ENCODE data around the gene OARD1.

The OARD1 gene

GRCh38 chr6:41047745-41048732 is 24.1 kb downstream of the OARD1 start:
- no peak for DNase-seq (ENCODE audit: low spot score)

GRCh38 chr6:41047306-41047705 is 24.9 kb downstream of the OARD1 start:
- DNase-seq (ENCODE audit: low spot score): no peak

- no peak for DNase-seq (ENCODE audit: low spot score)
These were observed 26.1 kb downstream of the OARD1 start for GRCh38 chr6:41046084-41046483.

- no peak for DNase-seq (ENCODE audit: low spot score)
These were observed 26.5 kb downstream of the OARD1 start for GRCh38 chr6:41045664-41046063.

- no peak for DNase-seq (ENCODE audit: low spot score)
These were observed 29.0 kb downstream of the OARD1 start for GRCh38 chr6:41043151-41043550.

GRCh38 chr6:41042226-41043055 is 29.7 kb downstream of the OARD1 start, which contains the start of gene TSPO2:
TSS of gene TSPO2 (plus strand) at chr6:41042467. CDS start at chr6:41042986, 519 bp downstream.
- DNase-seq (ENCODE audit: low spot score): no peak

- no peak for DNase-seq (ENCODE audit: low spot score)
These were observed 31.1 kb downstream of the OARD1 start for GRCh38 chr6:41040940-41041536.

GRCh38 chr6:41040101-41040939 is 31.8 kb downstream of the OARD1 start:
- no peak for DNase-seq (ENCODE audit: low spot score)

GRCh38 chr6:41039060-41039998 is 32.8 kb downstream of the OARD1 start, which contains the start of gene UNC5CL:
TSS of gene UNC5CL (minus strand) at chr6:41039221. CDS start at chr6:41035074, 4,147 bp downstream.
- DNase-seq (ENCODE audit: low spot score): peak; percentile 69

GRCh38 chr6:41038205-41038604 is 34.0 kb downstream of the OARD1 start:
- DNase-seq (ENCODE audit: low spot score): no peak

GRCh38 chr6:41037107-41037900 is 34.9 kb downstream of the OARD1 start:
- no peak for DNase-seq (ENCODE audit: low spot score)

- no peak for DNase-seq (ENCODE audit: low spot score)
These were observed 35.6 kb downstream of the OARD1 start for GRCh38 chr6:41036601-41037000.

GRCh38 chr6:41036186-41036585 is 36.0 kb downstream of the OARD1 start:
- no peak for DNase-seq (ENCODE audit: low spot score)

GRCh38 chr6:41033776-41034175 is 38.4 kb downstream of the OARD1 start:
- DNase-seq (ENCODE audit: low spot score): no peak

GRCh38 chr6:41032830-41033229 is 39.3 kb downstream of the OARD1 start:
- DNase-seq (ENCODE audit: low spot score): no peak

GRCh38 chr6:41028561-41029412 is 43.4 kb downstream of the OARD1 start:
- DNase-seq (ENCODE audit: low spot score): no peak

- DNase-seq (ENCODE audit: low spot score): peak; percentile 94
These were observed 44.2 kb downstream of the OARD1 start for GRCh38 chr6:41027799-41028560.

- DNase-seq (ENCODE audit: low spot score): no peak
These were observed 44.9 kb downstream of the OARD1 start for GRCh38 chr6:41027241-41027640.

Measured in GM03348 (cell line).